C4-2B (cell line): ENCODE data around the gene LGR4.

Experiments
- ZFX ChIP-seq: fragments of 450-650 bp; IDR thresholded peaks from 2 replicates; pipeline ENCODE4 v1.6.1; 2017
- TF ChIP-seq, protein P1 (sequence below): fragments of 450-650 bp; conservative IDR thresholded peaks from 2 replicates; pipeline ENCODE4 v1.5.1; 2017; ENCODE audit warnings: mild to moderate bottlenecking

DNA sequence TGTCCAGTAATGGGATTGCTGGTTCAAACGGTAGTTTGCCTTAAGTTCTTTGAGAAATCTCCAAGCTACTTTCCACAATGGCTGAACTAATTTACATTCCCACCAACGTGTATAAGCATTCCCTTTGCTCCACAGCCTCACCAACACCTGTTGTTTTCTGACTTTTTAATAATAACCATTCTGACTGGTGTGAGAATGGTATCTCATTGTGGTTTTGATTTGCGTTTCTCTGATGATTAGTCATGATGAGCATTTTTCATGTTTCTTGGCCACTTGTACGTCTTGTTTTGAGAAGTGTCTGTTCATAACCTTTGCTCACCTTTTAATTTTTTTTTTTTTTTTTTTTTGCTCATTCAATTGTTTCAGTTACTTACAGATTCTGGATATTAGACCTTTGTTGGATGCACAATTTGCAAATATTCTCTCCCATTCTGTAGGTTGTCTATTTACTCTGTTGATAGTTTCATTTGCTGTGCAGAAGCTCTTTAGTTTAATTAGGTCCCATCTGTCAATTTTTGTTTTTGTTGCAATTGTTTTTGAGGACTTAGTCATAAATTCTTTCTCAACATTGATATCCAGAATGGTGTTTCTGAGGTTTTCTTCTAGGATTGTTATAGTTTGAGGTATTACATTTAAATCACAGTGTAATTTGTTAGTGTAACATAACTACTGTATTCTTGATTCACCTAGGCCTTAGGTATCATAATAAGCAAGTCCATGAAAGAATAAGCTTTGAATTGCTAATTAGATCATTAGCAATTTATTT lies 142.5 kb downstream of the LGR4 start:
- TF ChIP-seq, protein P1, sequence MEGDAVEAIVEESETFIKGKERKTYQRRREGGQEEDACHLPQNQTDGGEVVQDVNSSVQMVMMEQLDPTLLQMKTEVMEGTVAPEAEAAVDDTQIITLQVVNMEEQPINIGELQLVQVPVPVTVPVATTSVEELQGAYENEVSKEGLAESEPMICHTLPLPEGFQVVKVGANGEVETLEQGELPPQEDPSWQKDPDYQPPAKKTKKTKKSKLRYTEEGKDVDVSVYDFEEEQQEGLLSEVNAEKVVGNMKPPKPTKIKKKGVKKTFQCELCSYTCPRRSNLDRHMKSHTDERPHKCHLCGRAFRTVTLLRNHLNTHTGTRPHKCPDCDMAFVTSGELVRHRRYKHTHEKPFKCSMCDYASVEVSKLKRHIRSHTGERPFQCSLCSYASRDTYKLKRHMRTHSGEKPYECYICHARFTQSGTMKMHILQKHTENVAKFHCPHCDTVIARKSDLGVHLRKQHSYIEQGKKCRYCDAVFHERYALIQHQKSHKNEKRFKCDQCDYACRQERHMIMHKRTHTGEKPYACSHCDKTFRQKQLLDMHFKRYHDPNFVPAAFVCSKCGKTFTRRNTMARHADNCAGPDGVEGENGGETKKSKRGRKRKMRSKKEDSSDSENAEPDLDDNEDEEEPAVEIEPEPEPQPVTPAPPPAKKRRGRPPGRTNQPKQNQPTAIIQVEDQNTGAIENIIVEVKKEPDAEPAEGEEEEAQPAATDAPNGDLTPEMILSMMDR: no peak
- TF ChIP-seq ZFX: no peak
